Osteocyte (in vitro differentiated cells): ENCODE measurements around the gene ZFP62. TPM values are rescaled to one million over a fixed set of nuclear protein-coding genes. Genes with fewer than 3 reads are reported as not detected.

Source experiments
- DNase-seq: peaks from one replicate; pipeline ENCODE4 v3.0.0; 2021; ENCODE audit warnings: mixed read lengths; ENCODE audit not compliant: unreplicated experiment; ENCODE audit errors: extremely low spot score
- H3K27ac Mint-ChIP-seq: one replicate; pipeline ENCODE4 v1.8.0; 2021; ENCODE audit warnings: mild to moderate bottlenecking, mixed read lengths; ENCODE audit not compliant: unreplicated experiment
- H3K27me3 Mint-ChIP-seq: one replicate; pipeline ENCODE4 v1.8.0; 2021; ENCODE audit warnings: mixed read lengths; ENCODE audit not compliant: unreplicated experiment
- H3K36me3 Mint-ChIP-seq: one replicate; pipeline ENCODE4 v1.8.0; 2021; ENCODE audit warnings: mixed read lengths; ENCODE audit not compliant: unreplicated experiment
- H3K4me1 Mint-ChIP-seq: one replicate; pipeline ENCODE4 v1.8.0; 2021; ENCODE audit warnings: mixed read lengths; ENCODE audit not compliant: unreplicated experiment
- H3K4me3 Mint-ChIP-seq: one replicate; pipeline ENCODE4 v1.8.0; 2021; ENCODE audit warnings: mild to moderate bottlenecking, moderate library complexity, mixed read lengths; ENCODE audit not compliant: unreplicated experiment
- H3K9me3 Mint-ChIP-seq: one replicate; pipeline ENCODE4 v1.8.0; 2021; ENCODE audit warnings: mixed read lengths; ENCODE audit not compliant: unreplicated experiment
- CTCF ChIP-seq: fragments of 200-600 bp; sonication (generic); IDR thresholded peaks from 2 replicates; pipeline ENCODE4 v1.5.0; 2021; ENCODE audit warnings: antibody characterized with exemption, mild to moderate bottlenecking, moderate library complexity
- total RNA-seq: library from RNA; stranded (reverse); gene quantifications from 2 replicates; pipeline ENCODE4 v1.2.1, GENCODE V29; 2021

Gene ZFP62
- total RNA-seq, 1 donor from 2014 or later: 21.7 TPM

DNA sequence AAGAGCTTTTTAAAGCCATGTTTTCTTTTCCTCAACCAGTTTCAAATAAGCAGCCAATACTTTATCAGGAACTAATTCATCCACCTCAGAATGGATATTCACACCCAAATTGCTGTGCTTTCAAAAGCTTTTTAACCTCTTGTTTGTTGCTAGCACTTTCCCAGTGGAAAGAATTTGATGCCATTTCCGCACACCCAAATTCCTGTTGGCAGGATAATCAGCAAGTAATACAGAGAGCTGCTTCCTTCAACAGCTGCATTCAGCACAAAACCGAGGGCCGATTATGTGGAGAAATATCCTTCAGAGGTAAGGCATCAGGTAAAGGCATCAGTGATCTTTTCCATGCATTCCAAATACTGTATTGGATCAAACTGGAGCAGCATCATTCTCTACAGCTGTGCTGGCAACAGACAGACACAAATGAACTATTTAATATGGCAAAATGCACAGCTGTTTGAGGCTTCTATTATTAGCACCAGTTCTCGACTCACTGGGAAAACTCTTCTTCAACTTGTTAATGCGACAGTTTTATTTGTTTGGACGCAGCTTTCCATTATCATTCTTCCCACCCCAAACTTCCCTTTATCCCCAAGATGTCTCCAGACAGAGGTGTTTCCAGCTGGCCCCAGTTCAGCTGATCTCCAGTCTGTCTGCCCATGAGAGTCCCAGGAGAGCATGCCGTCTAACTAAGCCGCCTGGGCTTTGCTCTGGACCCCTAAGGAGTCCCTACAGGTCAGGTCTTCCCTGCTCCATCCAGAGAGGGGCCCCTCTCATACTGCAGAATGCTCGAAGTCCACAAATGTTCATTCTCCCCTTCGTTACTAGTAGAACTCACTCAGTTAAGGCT lies 36.2 kb downstream of the ZFP62 start:
- H3K4me1 Mint-ChIP-seq: peaks cover 18% of the 10 kb centered on the region
- H3K4me3 Mint-ChIP-seq: no peak overlapping the region
- DNase-seq: no peak
- no peak for TF ChIP-seq CTCF
- H3K36me3 Mint-ChIP-seq: peaks cover 6% of the 10 kb centered on the region
- no peaks in the 10 kb centered on the region for H3K27me3 Mint-ChIP-seq
- no peak overlapping the region for H3K27ac Mint-ChIP-seq
- peaks cover 12% of the 10 kb centered on the region for H3K9me3 Mint-ChIP-seq

DNA sequence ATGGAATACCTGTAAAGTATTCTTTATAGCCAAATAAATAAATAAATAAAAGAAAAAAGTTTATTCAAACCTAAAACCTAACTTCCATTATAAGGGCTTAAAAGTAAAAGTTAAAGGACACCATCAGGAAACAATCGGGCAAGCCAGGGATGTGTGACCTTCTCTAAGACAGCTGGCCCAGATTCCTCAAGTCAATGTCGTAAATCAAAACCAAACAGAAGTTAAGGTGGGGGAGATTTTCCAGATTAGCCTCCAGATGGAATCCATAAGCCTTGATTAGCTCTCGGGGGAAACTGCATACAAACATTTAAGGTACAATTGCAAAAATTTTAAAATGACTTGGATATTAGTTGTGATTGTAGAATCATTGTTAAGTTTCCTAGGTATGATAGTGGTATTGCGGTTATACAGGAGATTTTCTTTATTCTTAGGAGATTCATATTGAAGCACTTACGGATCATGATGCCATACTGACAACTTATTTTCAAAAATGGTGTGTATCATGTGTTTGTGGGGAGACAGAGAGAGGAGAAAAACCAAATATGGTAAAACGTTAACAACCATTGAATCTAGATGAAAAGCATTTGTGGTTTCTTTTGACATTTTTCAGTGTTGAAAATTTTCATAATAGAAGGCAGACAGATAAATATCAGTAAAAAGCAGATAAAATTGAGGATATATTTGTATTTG lies 37.0 kb downstream of the ZFP62 start:
- TF ChIP-seq CTCF: no peak
- no peaks in the 10 kb centered on the region for H3K27me3 Mint-ChIP-seq
- peaks cover 8% of the 10 kb centered on the region for H3K9me3 Mint-ChIP-seq
- H3K4me3 Mint-ChIP-seq: no peak overlapping the region
- H3K27ac Mint-ChIP-seq: no peak overlapping the region
- H3K4me1 Mint-ChIP-seq: peaks cover 17% of the 10 kb centered on the region
- no peak for DNase-seq
- no peaks in the 10 kb centered on the region for H3K36me3 Mint-ChIP-seq

DNA sequence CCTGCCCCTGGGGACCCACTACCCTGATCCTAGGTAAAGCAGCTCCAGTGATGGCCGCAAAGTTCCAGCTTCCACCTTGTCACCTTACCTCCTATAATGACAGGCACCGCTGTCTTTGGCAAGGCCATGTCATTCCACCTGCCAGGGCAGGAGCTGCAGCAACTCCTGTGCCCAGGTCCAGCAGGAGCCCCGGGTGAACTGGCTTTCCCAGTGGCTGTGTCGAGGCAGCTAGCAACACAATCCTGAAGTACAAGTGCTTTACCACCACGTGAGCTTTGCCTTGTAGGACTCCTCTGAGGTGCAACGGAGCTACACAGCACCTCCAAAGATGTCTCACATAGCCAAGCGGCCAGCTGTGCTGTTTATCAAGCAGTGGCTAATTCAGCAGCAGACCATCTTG lies 37.7 kb downstream of the ZFP62 start:
- TF ChIP-seq CTCF: no peak
- Mint-ChIP-seq H3K4me3 (no peak overlapping the region), H3K9me3 (peaks cover 6% of the 10 kb centered on the region), H3K4me1 (peaks cover 17% of the 10 kb centered on the region), H3K36me3 (no peaks in the 10 kb centered on the region), H3K27ac (no peak overlapping the region), H3K27me3 (no peaks in the 10 kb centered on the region)
- no peak for DNase-seq

DNA sequence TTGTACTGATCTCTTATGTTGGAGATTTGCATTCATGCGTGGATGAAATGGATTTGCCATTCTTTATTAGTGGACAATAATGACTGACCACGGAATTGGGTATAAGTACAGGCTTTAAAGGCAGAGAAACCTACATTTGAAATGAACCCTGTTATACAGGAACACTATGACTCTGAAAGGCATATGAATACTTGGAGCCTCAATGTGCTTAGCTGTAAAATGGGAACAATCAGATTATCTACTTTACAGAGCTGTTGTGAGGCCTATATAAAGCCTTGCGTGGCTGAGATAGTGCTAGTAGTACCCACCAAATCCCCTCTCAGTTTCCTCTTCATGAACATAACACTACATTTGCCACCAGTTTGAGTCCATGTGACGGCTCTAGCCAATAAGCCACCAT lies 39.5 kb downstream of the ZFP62 start:
- no peaks in the 10 kb centered on the region for H3K9me3 Mint-ChIP-seq
- no peak overlapping the region for H3K4me3 Mint-ChIP-seq
- peaks cover 29% of the 10 kb centered on the region for H3K4me1 Mint-ChIP-seq
- H3K27me3 Mint-ChIP-seq: no peaks in the 10 kb centered on the region
- no peak for DNase-seq
- no peak overlapping the region for H3K27ac Mint-ChIP-seq
- TF ChIP-seq CTCF: no peak
- no peaks in the 10 kb centered on the region for H3K36me3 Mint-ChIP-seq

DNA sequence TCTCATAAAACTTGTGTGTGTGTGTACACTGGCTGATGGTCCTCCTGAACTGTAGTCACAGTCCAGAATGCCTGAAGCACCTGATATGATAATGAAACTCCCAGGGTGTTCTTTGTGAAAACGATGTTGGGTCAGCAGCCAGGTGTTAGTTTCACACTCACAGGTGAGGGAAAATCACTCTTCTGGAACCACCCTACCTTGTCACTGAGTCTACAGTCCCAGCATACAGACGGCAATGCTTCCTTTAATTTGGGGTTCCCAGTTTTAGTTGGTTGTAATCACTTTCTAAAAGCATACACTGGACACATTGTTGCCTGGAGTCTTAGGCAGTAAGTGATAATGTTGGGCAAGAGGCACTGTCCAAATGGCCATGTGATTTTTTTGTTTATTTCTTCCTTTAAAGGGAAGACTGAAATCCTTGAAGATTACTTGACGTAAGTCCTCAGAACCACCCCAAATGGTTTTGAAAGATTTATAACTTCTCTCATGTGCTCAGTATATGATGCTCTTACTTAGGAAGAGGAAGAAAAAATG lies 40.2 kb downstream of the ZFP62 start:
- Mint-ChIP-seq H3K27ac (no peak overlapping the region), H3K9me3 (no peaks in the 10 kb centered on the region), H3K4me1 (peaks cover 25% of the 10 kb centered on the region), H3K27me3 (no peaks in the 10 kb centered on the region), H3K4me3 (no peak overlapping the region), H3K36me3 (no peaks in the 10 kb centered on the region)
- TF ChIP-seq CTCF: no peak
- no peak for DNase-seq
